Lower leg skin (tissue), 3 donors: ENCODE measurements around the gene LRP1B.

ENCODE experiments used
- CTCF ChIP-seq, 3 donors: fragments of 450-650 bp; IDR thresholded peaks; one replicate each; pipeline ENCODE4 v1.5.1; 2016; ENCODE audit warnings: antibody characterized with exemption in 3 of 3, mild to moderate bottlenecking in 3 of 3, moderate library complexity in 2 of 3
- POLR2A ChIP-seq, 2 donors: fragments of 450-650 bp; IDR thresholded peaks; one replicate each; pipeline ENCODE4 v1.6.1; 2016 to 2017; ENCODE audit warnings: antibody characterized with exemption in 2 of 2, mild to moderate bottlenecking in 1 of 2, moderate library complexity in 1 of 2

DNA sequence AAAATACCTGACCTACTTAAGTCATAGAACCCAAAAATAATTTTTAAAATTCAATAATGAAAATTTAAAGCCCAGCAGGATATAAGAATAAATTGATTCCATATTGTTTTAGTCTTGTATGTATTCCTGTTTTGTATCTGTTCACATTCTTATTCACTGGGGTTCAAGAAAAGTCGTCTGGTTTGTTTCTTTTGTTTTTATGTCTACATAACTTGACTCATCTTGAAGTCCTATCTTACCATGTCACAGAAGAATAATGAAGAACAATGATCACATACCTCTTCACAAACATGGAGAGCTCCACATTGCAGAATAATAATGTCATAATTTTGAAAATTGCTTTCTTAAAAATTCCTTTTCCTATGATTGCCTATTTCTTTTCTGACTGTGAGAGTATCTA is 43.4 kb upstream of the LRP1B start:
- TF ChIP-seq POLR2A (IDR thresholded peaks at IDR 0.05), result no peak
- no peak for TF ChIP-seq CTCF (IDR thresholded peaks at IDR 0.05)
